DOHH2 (cell line): ENCODE measurements around the gene ELOVL5.

Source experiments
- H3F3A ChIP-seq: fragments of 200-600 bp; sonication (generic), shearing (Covaris generic); 2 replicates; pipeline ENCODE4 v1.6.0; 2016; ENCODE audit warnings: antibody characterized with exemption, mild to moderate bottlenecking; ENCODE audit not compliant: control insufficient read depth, insufficient read depth
- H3K27ac ChIP-seq: fragments of 200-600 bp; sonication (generic); 2 replicates; pipeline ENCODE4 v1.5.1; 2014; ENCODE audit warnings: low read depth, mild to moderate bottlenecking, low read length, moderate library complexity
- H3K27me3 ChIP-seq: fragments of 200-600 bp; sonication (generic); 2 replicates; pipeline ENCODE4 v1.6.1; 2014; ENCODE audit warnings: mild to moderate bottlenecking, low read length, mixed read lengths; ENCODE audit not compliant: control insufficient read depth
- H3K36me3 ChIP-seq: fragments of 200-600 bp; sonication (generic); 2 replicates; pipeline ENCODE4 v1.6.1; 2014; ENCODE audit warnings: mild to moderate bottlenecking, low read length, moderate library complexity, mixed read lengths; ENCODE audit not compliant: control insufficient read depth
- H3K4me1 ChIP-seq: fragments of 200-600 bp; sonication (generic); 2 replicates; pipeline ENCODE4 v1.6.1; 2014; ENCODE audit warnings: mild to moderate bottlenecking, low read length, mixed read lengths; ENCODE audit not compliant: control insufficient read depth
- H3K4me2 ChIP-seq: fragments of 200-600 bp; sonication (generic); 2 replicates; pipeline ENCODE4 v1.6.0; 2014; ENCODE audit warnings: mild to moderate bottlenecking, low read length, moderate library complexity
- H3K4me3 ChIP-seq: fragments of 200-600 bp; sonication (generic); 2 replicates; pipeline ENCODE4 v1.5.1; 2014; ENCODE audit warnings: mild to moderate bottlenecking, low read length, mixed read lengths
- H3K79me2 ChIP-seq: fragments of 200-600 bp; sonication (generic); 2 replicates; pipeline ENCODE4 v1.6.1; 2014; ENCODE audit warnings: mild to moderate bottlenecking, low read length, mixed read lengths; ENCODE audit not compliant: control insufficient read depth
- H3K9me2 ChIP-seq: fragments of 200-600 bp; sonication (generic); replicated peaks from 2 replicates; pipeline ENCODE4 v1.6.1; 2014; ENCODE audit warnings: mild to moderate bottlenecking, low read length, mixed read lengths; ENCODE audit not compliant: control insufficient read depth
- H3K9me3 ChIP-seq: fragments of 200-600 bp; sonication (generic); 2 replicates; pipeline ENCODE4 v1.6.1; 2014; ENCODE audit warnings: antibody characterized with exemption, low read length, mixed read lengths; ENCODE audit not compliant: control insufficient read depth, insufficient read depth
- H4K20me1 ChIP-seq: fragments of 200-600 bp; sonication (generic); 2 replicates; pipeline ENCODE4 v1.6.0; 2014; ENCODE audit warnings: low read depth, mild to moderate bottlenecking, antibody characterized with exemption, low read length, moderate library complexity; ENCODE audit not compliant: control insufficient read depth, insufficient read depth
- EZH2phosphoT487 ChIP-seq: fragments of 200-600 bp; sonication (generic); IDR thresholded peaks from 2 replicates; pipeline ENCODE4 v1.6.1; 2017; ENCODE audit warnings: borderline replicate concordance, mild to moderate bottlenecking, antibody characterized with exemption, low read length, moderate library complexity, mixed read lengths
- TF ChIP-seq, protein P1 (sequence below): fragments of 200-600 bp; sonication (generic); IDR thresholded peaks from one replicate; pipeline ENCODE4 v1.5.1; 2014; ENCODE audit warnings: antibody characterized with exemption, mild to moderate bottlenecking, low read depth, low read length; ENCODE audit not compliant: poor library complexity, severe bottlenecking

Gene ELOVL5

DNA sequence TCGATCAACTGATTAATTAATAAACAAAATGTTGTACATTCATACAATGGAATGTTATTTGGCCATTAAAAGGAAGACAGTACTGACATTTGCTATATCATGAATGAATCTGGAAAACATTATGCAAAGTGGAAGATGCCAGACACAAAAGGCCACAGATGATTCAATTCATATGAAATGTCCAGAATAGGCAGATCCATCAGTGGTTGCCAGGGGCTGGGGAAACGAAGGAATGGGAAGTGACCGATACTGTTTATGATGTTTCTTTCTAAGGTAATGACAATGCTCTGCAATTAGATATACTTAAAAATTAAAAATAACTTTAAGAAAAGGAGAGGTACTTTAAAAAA is 37.2 kb downstream of the ELOVL5 start:
- no peaks in the 10 kb centered on the region for H3K27me3 ChIP-seq

GRCh38 chr6:53310771-53311585 is 37.8 kb downstream of the ELOVL5 start:
- Histone ChIP-seq H3K4me1 (peaks cover 90% of the 10 kb centered on the region), H3K27me3 (no peaks in the 10 kb centered on the region), H3K4me3 (peak overlapping the region; percentile 25; the same call in 1 of the 2 replicates), H3K9me3 (no peaks in the 10 kb centered on the region), H3K9me2 (no peaks in the 10 kb centered on the region), H3K4me2 (peak overlapping the region; percentile 44), H3K36me3 (peaks cover 30% of the 10 kb centered on the region), H3F3A (no peaks in the 10 kb centered on the region), H3K27ac (peak overlapping the region; percentile 46; the same call in 1 of the 2 replicates), H4K20me1 (peaks cover 51% of the 10 kb centered on the region), H3K79me2 (peaks cover 98% of the 10 kb centered on the region)
- TF ChIP-seq, protein P1, sequence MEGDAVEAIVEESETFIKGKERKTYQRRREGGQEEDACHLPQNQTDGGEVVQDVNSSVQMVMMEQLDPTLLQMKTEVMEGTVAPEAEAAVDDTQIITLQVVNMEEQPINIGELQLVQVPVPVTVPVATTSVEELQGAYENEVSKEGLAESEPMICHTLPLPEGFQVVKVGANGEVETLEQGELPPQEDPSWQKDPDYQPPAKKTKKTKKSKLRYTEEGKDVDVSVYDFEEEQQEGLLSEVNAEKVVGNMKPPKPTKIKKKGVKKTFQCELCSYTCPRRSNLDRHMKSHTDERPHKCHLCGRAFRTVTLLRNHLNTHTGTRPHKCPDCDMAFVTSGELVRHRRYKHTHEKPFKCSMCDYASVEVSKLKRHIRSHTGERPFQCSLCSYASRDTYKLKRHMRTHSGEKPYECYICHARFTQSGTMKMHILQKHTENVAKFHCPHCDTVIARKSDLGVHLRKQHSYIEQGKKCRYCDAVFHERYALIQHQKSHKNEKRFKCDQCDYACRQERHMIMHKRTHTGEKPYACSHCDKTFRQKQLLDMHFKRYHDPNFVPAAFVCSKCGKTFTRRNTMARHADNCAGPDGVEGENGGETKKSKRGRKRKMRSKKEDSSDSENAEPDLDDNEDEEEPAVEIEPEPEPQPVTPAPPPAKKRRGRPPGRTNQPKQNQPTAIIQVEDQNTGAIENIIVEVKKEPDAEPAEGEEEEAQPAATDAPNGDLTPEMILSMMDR = no peak
- no peak for TF ChIP-seq EZH2phosphoT487

More for the DNA sequence above, 37.2 kb downstream of the ELOVL5 start:
- Histone ChIP-seq H3K4me3 (no peak overlapping the region), H4K20me1 (peaks cover 56% of the 10 kb centered on the region), H3K4me2 (peak overlapping the region; percentile 44; the same call in 1 of the 2 replicates), H3K4me1 (peaks cover 95% of the 10 kb centered on the region), H3K9me2 (no peaks in the 10 kb centered on the region), H3K9me3 (no peaks in the 10 kb centered on the region), H3K27ac (no peak overlapping the region), H3F3A (no peaks in the 10 kb centered on the region), H3K79me2 (peaks cover 100% of the 10 kb centered on the region), H3K36me3 (peaks cover 30% of the 10 kb centered on the region)
- TF ChIP-seq, protein P1 = no peak
- TF ChIP-seq EZH2phosphoT487 = no peak

GRCh38 chr6:53309901-53310300 is 38.8 kb downstream of the ELOVL5 start:
- peaks cover 30% of the 10 kb centered on the region for H3K36me3 ChIP-seq
- peaks cover 87% of the 10 kb centered on the region for H3K79me2 ChIP-seq
- H3K9me2 ChIP-seq = no peaks in the 10 kb centered on the region
- TF ChIP-seq EZH2phosphoT487 = no peak
- TF ChIP-seq, protein P1 = no peak
- peaks cover 41% of the 10 kb centered on the region for H4K20me1 ChIP-seq
- peak overlapping the region; percentile 25 for H3K4me3 ChIP-seq
- H3F3A ChIP-seq = no peaks in the 10 kb centered on the region
- peak overlapping the region; percentile 44 for H3K4me2 ChIP-seq
- no peaks in the 10 kb centered on the region for H3K27me3 ChIP-seq
- peak overlapping the region; percentile 46 for H3K27ac ChIP-seq
- peaks cover 80% of the 10 kb centered on the region for H3K4me1 ChIP-seq
- no peaks in the 10 kb centered on the region for H3K9me3 ChIP-seq
